HEK293 (cell line): Measurements from ENCODE around the gene PCYOX1L.

ENCODE experiments used
- CTCF ChIP-seq: fragments of 450-650 bp; formaldehyde crosslinking; IDR thresholded peaks from 2 replicates; pipeline ENCODE4 v1.5.1; 2016; ENCODE audit warnings: missing biosample characterization, missing genetic modification characterization
- KLF9 ChIP-seq: fragments of 450-650 bp; formaldehyde crosslinking; IDR thresholded peaks from 2 replicates; pipeline ENCODE4 v1.5.1; 2016; ENCODE audit warnings: missing biosample characterization, missing genetic modification characterization, low read depth
- REPIN1 ChIP-seq: fragments of 450-650 bp; formaldehyde crosslinking; IDR thresholded peaks from 2 replicates; pipeline ENCODE4 v1.5.1; 2017; ENCODE audit warnings: missing biosample characterization, missing genetic modification characterization, low read depth
- SETDB1 ChIP-seq: IDR thresholded peaks from one replicate; pipeline ENCODE4 v1.6.1; 2017; ENCODE audit warnings: mild to moderate bottlenecking, low read length, moderate library complexity, mixed read lengths; ENCODE audit not compliant: insufficient read length
- ZFP37 ChIP-seq: fragments of 450-650 bp; formaldehyde crosslinking; IDR thresholded peaks from 2 replicates; pipeline ENCODE4 v1.5.1; 2016; ENCODE audit warnings: missing biosample characterization, missing genetic modification characterization
- ZNF10 ChIP-seq: fragments of 450-650 bp; formaldehyde crosslinking; IDR thresholded peaks from 2 replicates; pipeline ENCODE4 v1.5.1; 2017; ENCODE audit warnings: missing biosample characterization, missing genetic modification characterization
- ZNF184 ChIP-seq: fragments of 450-650 bp; IDR thresholded peaks from 2 replicates; pipeline ENCODE4 v1.5.1; 2018; ENCODE audit warnings: missing biosample characterization, mild to moderate bottlenecking, missing genetic modification characterization
- ZNF280C ChIP-seq: fragments of 450-650 bp; formaldehyde crosslinking; IDR thresholded peaks from 2 replicates; pipeline ENCODE4 v1.5.1; 2016; ENCODE audit warnings: missing biosample characterization, missing genetic modification characterization
- ZNF335 ChIP-seq: fragments of 450-650 bp; formaldehyde crosslinking; conservative IDR thresholded peaks from 2 replicates; pipeline ENCODE4 v1.5.1; 2016; ENCODE audit warnings: missing biosample characterization, missing genetic modification characterization
- ZNF37A ChIP-seq: fragments of 450-650 bp; IDR thresholded peaks from 2 replicates; pipeline ENCODE4 v1.5.1; 2018; ENCODE audit warnings: missing biosample characterization, missing genetic modification characterization
- ZNF513 ChIP-seq: fragments of 450-650 bp; IDR thresholded peaks from 2 replicates; pipeline ENCODE4 v1.5.1; 2018; ENCODE audit warnings: missing biosample characterization, missing genetic modification characterization
- ZNF621 ChIP-seq: fragments of 450-650 bp; formaldehyde crosslinking; IDR thresholded peaks from 2 replicates; pipeline ENCODE4 v1.5.1; 2017; ENCODE audit warnings: missing biosample characterization, missing genetic modification characterization
- ZNF660 ChIP-seq: fragments of 450-650 bp; IDR thresholded peaks from 2 replicates; pipeline ENCODE4 v1.5.1; 2018; ENCODE audit warnings: missing biosample characterization, mild to moderate bottlenecking, missing genetic modification characterization

GRCh38 chr5:149379818-149380374 lies 22.1 kb downstream of the PCYOX1L start:
- TF ChIP-seq CTCF (tag by site-specific recombination), result no peak
- TF ChIP-seq SETDB1, result no peak
- TF ChIP-seq KLF9 (tag by site-specific recombination), result no peak
- no peak for TF ChIP-seq ZNF37A
- TF ChIP-seq ZNF10 (tag by site-specific recombination), result no peak
- TF ChIP-seq ZNF513 (tag by site-specific recombination), result no peak
- no peak for TF ChIP-seq ZNF280C
- no peak for TF ChIP-seq ZNF184 (tag by site-specific recombination)
- no peak for TF ChIP-seq REPIN1 (tag by site-specific recombination)
- no peak for TF ChIP-seq ZFP37 (tag by site-specific recombination)
- TF ChIP-seq ZNF335 (tag by site-specific recombination), result no peak
- TF ChIP-seq ZNF621 (tag by site-specific recombination), result no peak
- TF ChIP-seq ZNF660, result no peak
